Upper lobe of right lung (tissue), 1 donor: ENCODE results near the gene THSD1. TPM values are rescaled to one million over a fixed set of nuclear protein-coding genes. Genes with fewer than 3 reads are reported as not detected.

Experiments used
- ATAC-seq: fragments of 200-7000 bp; cut with Tn5 transposase; one replicate; pipeline ENCODE4 v1.9.1; 2020; ENCODE audit warnings: mild to moderate bottlenecking, moderate library complexity
- DNase-seq: peaks from one replicate; pipeline ENCODE4 v3.0.0-alpha.2; 2020
- H3K27ac ChIP-seq: fragments of 200-600 bp; one replicate; pipeline ENCODE4 v1.8.0; 2022
- H3K27me3 ChIP-seq: fragments of 200-600 bp; one replicate; pipeline ENCODE4 v1.8.0; 2022; ENCODE audit warnings: mild to moderate bottlenecking
- H3K36me3 ChIP-seq: fragments of 200-600 bp; one replicate; pipeline ENCODE4 v1.8.0; 2022
- H3K4me1 ChIP-seq: fragments of 200-600 bp; one replicate; pipeline ENCODE4 v1.8.0; 2022
- H3K4me3 ChIP-seq: fragments of 200-600 bp; one replicate; pipeline ENCODE4 v1.8.0; 2022; ENCODE audit warnings: mild to moderate bottlenecking
- H3K9me3 ChIP-seq: fragments of 200-600 bp; one replicate; pipeline ENCODE4 v1.8.0; 2022
- intact Hi-C: fragments of 100-400 bp; cut with DNase I; formaldehyde crosslinking; loops from one replicate; pipeline ENCODE4 v1.11.0; 2022
- total RNA-seq: library from RNA; stranded (reverse); fragmentation: NEBNext Ultra II Directional; extraction: Animal tissue kit (Norgen Biotek cat#: 25700); gene quantifications from one replicate; pipeline ENCODE4 v1.2.1, GENCODE V29; 2021
- TF ChIP-seq, protein P1 (sequence below): fragments of 200-600 bp; IDR thresholded peaks from one replicate; pipeline ENCODE4 v1.8.0; 2022; ENCODE audit warnings: antibody characterized with exemption
- donor health status: DM: no; HTN: yes; CAD: no; lungs with severe emphysema.

THSD1 gene
- total RNA-seq, 1 donor from 2014 or later, result 17.3 TPM

DNA sequence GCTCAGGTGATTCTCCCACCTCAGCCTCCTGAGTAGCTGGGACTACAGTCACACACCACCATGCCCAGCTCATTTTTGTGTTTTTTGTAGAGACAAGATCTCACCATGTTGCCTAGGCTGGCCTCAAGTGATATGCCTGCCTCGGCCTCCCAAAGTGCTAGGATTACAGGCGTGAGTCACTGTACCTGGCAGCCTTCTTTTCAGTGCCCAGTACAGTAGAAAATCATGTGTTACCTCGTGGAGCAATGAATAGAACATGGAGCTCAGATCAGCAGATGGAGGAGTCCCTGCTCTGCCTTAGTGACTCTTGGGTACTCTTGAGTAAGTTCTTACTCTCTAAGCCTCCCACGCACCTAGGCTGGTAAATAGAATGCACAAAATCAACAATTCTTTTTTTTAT, 44.7 kb downstream of the THSD1 start:
- H3K36me3 ChIP-seq, result no peaks in the 10 kb centered on the region
- TF ChIP-seq, protein P1, sequence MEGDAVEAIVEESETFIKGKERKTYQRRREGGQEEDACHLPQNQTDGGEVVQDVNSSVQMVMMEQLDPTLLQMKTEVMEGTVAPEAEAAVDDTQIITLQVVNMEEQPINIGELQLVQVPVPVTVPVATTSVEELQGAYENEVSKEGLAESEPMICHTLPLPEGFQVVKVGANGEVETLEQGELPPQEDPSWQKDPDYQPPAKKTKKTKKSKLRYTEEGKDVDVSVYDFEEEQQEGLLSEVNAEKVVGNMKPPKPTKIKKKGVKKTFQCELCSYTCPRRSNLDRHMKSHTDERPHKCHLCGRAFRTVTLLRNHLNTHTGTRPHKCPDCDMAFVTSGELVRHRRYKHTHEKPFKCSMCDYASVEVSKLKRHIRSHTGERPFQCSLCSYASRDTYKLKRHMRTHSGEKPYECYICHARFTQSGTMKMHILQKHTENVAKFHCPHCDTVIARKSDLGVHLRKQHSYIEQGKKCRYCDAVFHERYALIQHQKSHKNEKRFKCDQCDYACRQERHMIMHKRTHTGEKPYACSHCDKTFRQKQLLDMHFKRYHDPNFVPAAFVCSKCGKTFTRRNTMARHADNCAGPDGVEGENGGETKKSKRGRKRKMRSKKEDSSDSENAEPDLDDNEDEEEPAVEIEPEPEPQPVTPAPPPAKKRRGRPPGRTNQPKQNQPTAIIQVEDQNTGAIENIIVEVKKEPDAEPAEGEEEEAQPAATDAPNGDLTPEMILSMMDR, result no peak
- no peak overlapping the region for H3K4me3 ChIP-seq
- H3K27ac ChIP-seq, result no peak overlapping the region
- ATAC-seq (no peak), DNase-seq (no peak)
- intact Hi-C loops, result no loop called here
- no peaks in the 10 kb centered on the region for H3K4me1 ChIP-seq
- no peaks in the 10 kb centered on the region for H3K27me3 ChIP-seq
- no peaks in the 10 kb centered on the region for H3K9me3 ChIP-seq

DNA sequence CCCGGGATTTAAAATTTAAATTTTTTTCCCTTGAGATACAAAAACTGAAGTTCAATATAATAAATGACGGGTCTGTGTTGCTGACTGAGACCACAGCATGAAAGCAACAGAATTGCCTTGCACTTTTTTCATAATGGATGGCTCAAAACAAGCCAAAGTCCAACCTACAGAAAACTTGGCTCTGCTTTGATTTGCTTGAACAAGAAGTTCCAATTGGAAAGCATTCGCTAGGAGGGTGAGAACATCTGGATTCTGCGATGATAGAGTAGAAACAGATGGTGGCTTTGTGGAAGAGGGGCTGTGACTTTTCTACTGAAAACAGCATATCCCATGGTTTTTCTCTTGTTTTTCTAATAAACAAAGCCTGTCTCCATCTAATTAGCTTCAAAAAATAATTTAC, 46.4 kb downstream of the THSD1 start:
- H3K27me3 ChIP-seq, result no peaks in the 10 kb centered on the region
- intact Hi-C loops, result no loop called here
- no peak overlapping the region for H3K4me3 ChIP-seq
- no peaks in the 10 kb centered on the region for H3K36me3 ChIP-seq
- H3K27ac ChIP-seq, result no peak overlapping the region
- ATAC-seq (no peak), DNase-seq (no peak)
- no peaks in the 10 kb centered on the region for H3K9me3 ChIP-seq
- TF ChIP-seq, protein P1, result no peak
- H3K4me1 ChIP-seq, result no peaks in the 10 kb centered on the region

DNA sequence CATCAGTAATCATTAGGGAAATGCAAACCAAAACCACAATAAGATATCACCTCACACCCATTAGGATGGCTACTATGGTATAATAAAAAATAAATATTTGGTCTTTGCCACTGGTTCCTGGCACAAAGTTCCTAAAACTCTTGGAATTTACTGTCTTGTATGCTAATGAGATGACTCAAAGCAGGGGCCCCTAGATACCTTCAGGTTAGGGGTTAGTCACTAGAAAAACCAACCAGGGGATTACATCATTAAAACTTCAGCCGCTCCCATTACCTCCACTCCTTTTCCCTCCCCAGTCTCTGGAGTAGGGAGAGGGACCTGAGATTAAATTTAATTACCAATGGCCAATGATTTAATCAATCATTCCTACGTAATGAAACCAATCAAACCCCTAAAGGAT, 49.6 kb downstream of the THSD1 start:
- TF ChIP-seq, protein P1, result no peak
- Histone ChIP-seq H3K27me3 (no peaks in the 10 kb centered on the region), H3K27ac (no peak overlapping the region), H3K36me3 (no peaks in the 10 kb centered on the region), H3K4me1 (no peaks in the 10 kb centered on the region), H3K9me3 (no peaks in the 10 kb centered on the region), H3K4me3 (no peak overlapping the region)
- ATAC-seq, result no peak
- DNase-seq, result no peak
- intact Hi-C loops, result no loop called here

DNA sequence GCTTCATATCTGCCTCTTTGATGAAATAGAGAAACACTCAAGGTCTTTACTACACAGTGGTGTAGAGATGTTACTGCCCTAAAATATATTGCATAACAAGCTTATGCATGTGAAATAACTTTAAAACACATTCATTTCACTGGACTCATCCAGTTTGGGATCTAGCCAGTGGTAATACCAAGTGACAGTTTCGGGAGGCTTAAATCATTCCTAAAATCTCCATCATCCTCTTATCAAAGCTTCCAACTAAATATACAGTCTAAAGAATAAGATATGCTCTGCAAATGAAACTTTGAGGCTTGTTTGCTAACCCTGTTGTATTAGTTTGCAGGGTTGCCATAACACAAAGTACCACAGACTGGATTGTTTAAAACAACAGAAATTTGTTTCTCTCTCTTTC, 52.8 kb downstream of the THSD1 start:
- DNase-seq (no peak), ATAC-seq (no peak)
- no peaks in the 10 kb centered on the region for H3K27me3 ChIP-seq

DNA sequence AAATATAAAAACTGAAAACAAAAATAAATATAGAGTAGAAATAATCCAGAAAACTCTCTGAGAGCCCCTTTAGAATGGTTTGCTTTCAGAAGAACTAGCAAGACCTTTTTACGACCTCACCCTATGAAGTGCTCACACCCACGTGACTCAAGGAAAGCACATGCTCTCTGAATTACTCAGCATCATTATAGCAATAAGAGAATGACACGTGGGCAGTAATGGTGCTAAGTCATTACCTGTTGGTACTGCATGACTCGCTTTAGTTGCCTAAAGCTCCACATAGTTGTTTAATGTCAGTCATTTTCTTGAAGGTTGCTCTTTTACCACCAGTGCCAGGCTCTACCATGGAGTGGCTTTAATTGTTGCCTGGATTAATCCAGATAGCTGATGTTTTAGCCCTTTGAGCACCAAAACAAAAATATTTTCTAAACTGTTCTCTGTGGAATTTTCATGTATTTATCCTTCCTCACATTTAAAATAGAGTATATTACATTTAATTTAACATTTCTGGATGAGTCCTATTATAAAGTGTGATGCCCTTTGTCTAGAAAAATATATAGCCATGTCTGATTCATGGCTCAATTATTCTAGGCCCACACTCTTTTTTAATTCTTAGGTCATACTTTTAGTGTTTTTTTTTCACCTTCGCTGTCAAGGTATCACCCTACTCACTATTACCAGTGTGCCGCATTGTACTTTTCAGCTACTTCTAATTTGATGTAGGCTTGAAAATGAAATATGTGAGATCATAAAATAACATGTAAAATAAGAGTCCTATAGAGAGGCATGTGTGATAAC, 56.8 kb downstream of the THSD1 start:
- TF ChIP-seq, protein P1, result no peak
- no peak for ATAC-seq
- intact Hi-C loops, result no loop called here

More for the DNA sequence above, 52.8 kb downstream of the THSD1 start:
- TF ChIP-seq, protein P1, result no peak
- intact Hi-C loops, result no loop called here
- Histone ChIP-seq H3K27ac (no peak overlapping the region), H3K36me3 (no peaks in the 10 kb centered on the region), H3K4me3 (no peak overlapping the region), H3K4me1 (no peaks in the 10 kb centered on the region), H3K9me3 (no peaks in the 10 kb centered on the region)

More for the DNA sequence above, 56.8 kb downstream of the THSD1 start:
- no peak for DNase-seq
- Histone ChIP-seq H3K36me3 (no peaks in the 10 kb centered on the region), H3K4me3 (no peak overlapping the region), H3K4me1 (no peaks in the 10 kb centered on the region), H3K9me3 (no peaks in the 10 kb centered on the region), H3K27me3 (no peaks in the 10 kb centered on the region), H3K27ac (no peak overlapping the region)
